ENCODE measurements around the gene HIPK2.
A peak's percentile ranks its signal among the peaks of the same experiment; 100 is the strongest.

HIPK2 gene

DNA sequence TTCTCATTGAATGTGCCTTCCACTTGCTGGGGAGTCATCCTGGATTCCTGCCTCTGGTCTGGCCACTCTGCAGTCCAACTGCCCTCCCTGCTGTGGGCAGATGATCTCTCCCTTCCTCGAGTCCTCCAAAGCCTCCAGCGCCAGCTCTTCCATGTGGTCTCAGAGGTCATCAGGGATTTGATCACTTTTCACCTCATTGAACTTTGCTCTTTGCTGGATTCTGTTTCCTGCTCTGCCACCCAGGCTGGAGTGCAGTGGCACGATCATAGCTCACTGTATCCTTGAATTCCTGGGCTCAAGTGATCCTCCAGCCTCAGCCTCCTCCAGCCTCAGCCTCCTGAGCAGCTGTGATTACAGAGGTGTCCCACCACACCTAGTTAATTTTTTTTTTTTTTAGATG is 29.2 kb upstream of the HIPK2 start:
- H3K27ac ChIP-seq = no peak overlapping the region
- TF ChIP-seq, protein P1, sequence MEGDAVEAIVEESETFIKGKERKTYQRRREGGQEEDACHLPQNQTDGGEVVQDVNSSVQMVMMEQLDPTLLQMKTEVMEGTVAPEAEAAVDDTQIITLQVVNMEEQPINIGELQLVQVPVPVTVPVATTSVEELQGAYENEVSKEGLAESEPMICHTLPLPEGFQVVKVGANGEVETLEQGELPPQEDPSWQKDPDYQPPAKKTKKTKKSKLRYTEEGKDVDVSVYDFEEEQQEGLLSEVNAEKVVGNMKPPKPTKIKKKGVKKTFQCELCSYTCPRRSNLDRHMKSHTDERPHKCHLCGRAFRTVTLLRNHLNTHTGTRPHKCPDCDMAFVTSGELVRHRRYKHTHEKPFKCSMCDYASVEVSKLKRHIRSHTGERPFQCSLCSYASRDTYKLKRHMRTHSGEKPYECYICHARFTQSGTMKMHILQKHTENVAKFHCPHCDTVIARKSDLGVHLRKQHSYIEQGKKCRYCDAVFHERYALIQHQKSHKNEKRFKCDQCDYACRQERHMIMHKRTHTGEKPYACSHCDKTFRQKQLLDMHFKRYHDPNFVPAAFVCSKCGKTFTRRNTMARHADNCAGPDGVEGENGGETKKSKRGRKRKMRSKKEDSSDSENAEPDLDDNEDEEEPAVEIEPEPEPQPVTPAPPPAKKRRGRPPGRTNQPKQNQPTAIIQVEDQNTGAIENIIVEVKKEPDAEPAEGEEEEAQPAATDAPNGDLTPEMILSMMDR (conservative IDR thresholded peaks at IDR 0.05) = no peak

GRCh38 chr7:139804571-139804970 is 26.8 kb upstream of the HIPK2 start:
- TF ChIP-seq, protein P1 (conservative IDR thresholded peaks at IDR 0.05) = no peak
- no peak overlapping the region for H3K27ac ChIP-seq

DNA sequence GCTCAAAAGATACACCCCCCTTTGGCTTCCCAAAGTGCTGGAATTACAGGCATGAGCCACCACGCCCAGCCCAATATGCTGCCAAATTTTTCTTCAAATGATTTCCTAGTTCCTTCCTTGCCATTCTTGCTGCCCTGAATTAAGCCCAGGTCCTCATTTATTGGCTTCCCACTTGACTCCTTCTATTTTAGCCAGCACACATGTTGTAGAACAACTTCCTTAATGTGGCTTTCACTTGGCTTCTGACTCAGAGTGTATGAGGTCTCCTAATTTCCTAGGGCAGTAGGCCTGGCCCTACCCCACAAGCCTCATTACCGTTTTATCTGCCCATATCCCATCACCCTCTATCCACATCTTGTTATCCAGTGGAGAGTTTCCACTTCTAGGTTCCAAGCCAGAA is 21.8 kb upstream of the HIPK2 start:
- TF ChIP-seq, protein P1 (conservative IDR thresholded peaks at IDR 0.05) = no peak
- no peak overlapping the region for H3K27ac ChIP-seq

DNA sequence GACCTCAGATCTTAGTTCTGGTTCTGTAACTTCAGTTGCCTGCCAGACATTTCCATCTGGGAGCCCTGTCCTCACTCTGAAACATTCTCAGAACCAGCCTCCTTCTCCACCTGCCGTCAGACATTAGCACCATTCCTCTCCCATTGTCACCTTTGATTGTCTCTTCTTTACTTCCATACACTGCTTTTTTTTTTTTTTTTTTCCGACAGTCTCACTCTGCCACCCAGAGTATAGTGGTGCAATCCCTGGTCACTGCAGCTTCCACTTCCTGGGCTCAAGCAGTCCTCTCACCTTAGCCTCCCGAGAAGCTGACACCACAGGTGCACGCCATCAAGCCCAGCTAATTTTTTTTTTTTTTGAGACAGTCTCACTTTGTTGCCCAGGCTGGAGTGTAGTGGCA is 21.1 kb upstream of the HIPK2 start:
- no peak overlapping the region for H3K27ac ChIP-seq
- TF ChIP-seq, protein P1 (conservative IDR thresholded peaks at IDR 0.05) = no peak

DNA sequence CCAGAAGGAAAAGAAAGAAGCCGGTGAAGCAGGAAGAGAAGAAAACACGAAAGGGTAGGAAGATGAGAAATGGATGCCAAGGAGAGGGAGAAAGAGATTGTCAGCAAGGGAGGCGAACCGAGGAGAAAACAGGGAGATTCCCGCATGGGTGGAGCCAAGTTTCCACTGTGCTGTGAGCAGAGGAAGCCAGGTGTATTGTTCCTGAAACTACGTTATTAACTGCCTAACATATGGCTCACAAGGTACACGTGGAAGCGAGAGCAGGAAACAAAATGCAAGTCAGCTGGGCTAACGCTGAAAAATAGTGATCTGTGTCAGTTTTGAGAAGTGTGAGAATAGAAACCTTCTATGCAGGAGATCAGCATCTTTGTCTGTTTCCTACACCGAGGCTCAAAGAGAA is 20.4 kb upstream of the HIPK2 start:
- TF ChIP-seq, protein P1 (conservative IDR thresholded peaks at IDR 0.05) = no peak
- no peak overlapping the region for H3K27ac ChIP-seq

DNA sequence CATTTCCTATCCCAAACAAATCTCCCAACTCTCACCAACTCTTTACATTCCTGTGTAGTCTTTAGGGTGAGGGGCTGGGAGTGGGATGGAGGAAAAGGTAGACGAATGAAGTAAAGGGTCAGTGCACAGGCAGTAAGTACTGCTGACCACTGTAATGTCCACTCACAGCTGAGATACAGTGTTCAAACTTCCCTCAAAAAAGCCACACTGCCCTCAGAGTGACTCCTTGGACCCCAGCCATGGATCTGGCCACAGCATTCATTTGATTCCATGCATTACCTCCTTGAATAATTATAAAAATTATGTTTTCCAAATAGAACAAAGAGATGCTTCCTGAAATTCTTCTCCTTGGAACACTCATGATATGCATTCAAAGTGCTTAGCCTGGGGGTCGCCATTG is 19.8 kb upstream of the HIPK2 start:
- TF ChIP-seq, protein P1 (conservative IDR thresholded peaks at IDR 0.05) = no peak
- no peak overlapping the region for H3K27ac ChIP-seq

GRCh38 chr7:139791316-139791715 is 13.5 kb upstream of the HIPK2 start:
- TF ChIP-seq, protein P1 (conservative IDR thresholded peaks at IDR 0.05) = no peak
- H3K27ac ChIP-seq = peak overlapping the region; percentile 55

DNA sequence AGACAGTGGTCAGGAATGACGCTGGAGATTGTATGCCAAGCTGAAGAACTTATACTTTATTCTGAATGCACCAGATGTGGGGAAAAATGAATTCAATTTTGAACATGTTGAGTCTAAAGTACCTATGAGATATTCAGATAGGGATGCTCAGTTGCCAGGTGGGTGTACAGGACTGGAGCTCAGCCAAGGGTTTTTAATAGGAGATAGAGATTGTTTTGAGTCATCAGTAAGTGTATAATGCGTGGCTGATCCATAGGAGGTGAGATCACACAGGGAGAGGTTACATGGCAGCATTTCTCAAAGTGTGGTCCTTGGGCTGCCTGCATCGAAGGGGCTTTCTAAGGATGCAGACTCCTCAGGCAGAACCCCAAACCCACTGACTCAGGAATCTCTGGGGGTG is 6.8 kb upstream of the HIPK2 start:
- peak overlapping the region; percentile 27; the same call in 1 of the 2 replicates for H3K27ac ChIP-seq
- TF ChIP-seq, protein P1 (conservative IDR thresholded peaks at IDR 0.05) = no peak
